ENCODE results near the gene THADA. TPM values are rescaled to one million over a fixed set of nuclear protein-coding genes. Genes with fewer than 3 reads are reported as not detected.
"Not testable (repeated sequence)": the region's sequence is repeated elsewhere in the genome, so short reads cannot be mapped to it uniquely, and the experiment has no call there.

Gene THADA
- total RNA-seq, 1 experiment from 2014 or later, result 23.7 TPM

- no peak for DNase-seq
- Histone ChIP-seq H3K36me3 (replicated peaks; ENCODE audit: control insufficient read depth, insufficient read depth, low read length) (no peaks in the 10 kb centered on the region), H3K27me3 (ENCODE audit: control insufficient read depth, insufficient read depth, low read length) (no peaks in the 10 kb centered on the region), H3K4me3 (ENCODE audit: insufficient read depth, low read depth, low read length) (no peak overlapping the region)
Measured at GRCh38 chr2:43294973-43295603, 300.8 kb downstream of the THADA start.

- Histone ChIP-seq H3K36me3 (replicated peaks; ENCODE audit: control insufficient read depth, insufficient read depth, low read length) (no peaks in the 10 kb centered on the region), H3K4me3 (ENCODE audit: insufficient read depth, low read depth, low read length) (no peak overlapping the region), H3K27me3 (ENCODE audit: control insufficient read depth, insufficient read depth, low read length) (no peaks in the 10 kb centered on the region)
- no peak for DNase-seq
Measured at GRCh38 chr2:43293744-43294695, 301.8 kb downstream of the THADA start.

GRCh38 chr2:43292851-43293743 is 302.7 kb downstream of the THADA start:
- Histone ChIP-seq H3K27me3 (ENCODE audit: control insufficient read depth, insufficient read depth, low read length) (no peaks in the 10 kb centered on the region), H3K36me3 (replicated peaks; ENCODE audit: control insufficient read depth, insufficient read depth, low read length) (no peaks in the 10 kb centered on the region), H3K4me3 (ENCODE audit: insufficient read depth, low read depth, low read length) (no peak overlapping the region)
- no peak for DNase-seq

GRCh38 chr2:43292297-43292696 is 303.5 kb downstream of the THADA start:
- H3K36me3 ChIP-seq (replicated peaks; ENCODE audit: control insufficient read depth, insufficient read depth, low read length), result no peaks in the 10 kb centered on the region
- H3K4me3 ChIP-seq (ENCODE audit: insufficient read depth, low read depth, low read length), result no peak overlapping the region
- no peaks in the 10 kb centered on the region for H3K27me3 ChIP-seq (ENCODE audit: control insufficient read depth, insufficient read depth, low read length)
- no peak for DNase-seq

GRCh38 chr2:43289331-43289730 is 306.5 kb downstream of the THADA start:
- peaks cover 2% of the 10 kb centered on the region for H3K36me3 ChIP-seq (replicated peaks; ENCODE audit: control insufficient read depth, insufficient read depth, low read length)
- no peaks in the 10 kb centered on the region for H3K27me3 ChIP-seq (ENCODE audit: control insufficient read depth, insufficient read depth, low read length)
- H3K4me3 ChIP-seq (ENCODE audit: insufficient read depth, low read depth, low read length), result no peak overlapping the region
- no peak for DNase-seq

GRCh38 chr2:43288417-43289305 is 307.2 kb downstream of the THADA start:
- H3K36me3 ChIP-seq (replicated peaks; ENCODE audit: control insufficient read depth, insufficient read depth, low read length), result peaks cover 2% of the 10 kb centered on the region
- no peak overlapping the region for H3K4me3 ChIP-seq (ENCODE audit: insufficient read depth, low read depth, low read length)
- DNase-seq, result no peak
- H3K27me3 ChIP-seq (ENCODE audit: control insufficient read depth, insufficient read depth, low read length), result no peaks in the 10 kb centered on the region

- peaks cover 2% of the 10 kb centered on the region for H3K36me3 ChIP-seq (replicated peaks; ENCODE audit: control insufficient read depth, insufficient read depth, low read length)
- H3K27me3 ChIP-seq (ENCODE audit: control insufficient read depth, insufficient read depth, low read length), result no peaks in the 10 kb centered on the region
- no peak overlapping the region for H3K4me3 ChIP-seq (ENCODE audit: insufficient read depth, low read depth, low read length)
- no peak for DNase-seq
Measured at GRCh38 chr2:43285987-43286386, 309.9 kb downstream of the THADA start.

GRCh38 chr2:43284967-43285366 is 310.9 kb downstream of the THADA start:
- Histone ChIP-seq H3K27me3 (ENCODE audit: control insufficient read depth, insufficient read depth, low read length) (no peaks in the 10 kb centered on the region), H3K4me3 (ENCODE audit: insufficient read depth, low read depth, low read length) (no peak overlapping the region), H3K36me3 (replicated peaks; ENCODE audit: control insufficient read depth, insufficient read depth, low read length) (peaks cover 2% of the 10 kb centered on the region)
- DNase-seq, result no peak

- not testable (repeated sequence) for H3K27me3 ChIP-seq (ENCODE audit: control insufficient read depth, insufficient read depth, low read length); DNase-seq; H3K36me3 ChIP-seq (replicated peaks; ENCODE audit: control insufficient read depth, insufficient read depth, low read length); H3K4me3 ChIP-seq (ENCODE audit: insufficient read depth, low read depth, low read length)
Measured at GRCh38 chr2:43284347-43284746, 311.5 kb downstream of the THADA start.

- Histone ChIP-seq H3K27me3 (ENCODE audit: control insufficient read depth, insufficient read depth, low read length) (no peaks in the 10 kb centered on the region), H3K4me3 (ENCODE audit: insufficient read depth, low read depth, low read length) (no peak overlapping the region), H3K36me3 (replicated peaks; ENCODE audit: control insufficient read depth, insufficient read depth, low read length) (0 out of 2 replicates have a peak, but pooled peaks cover 1% of the 10 kb centered on the region)
- no peak for DNase-seq
Measured at GRCh38 chr2:43280994-43281393, 314.8 kb downstream of the THADA start.

GRCh38 chr2:43279317-43279840 is 316.5 kb downstream of the THADA start:
- DNase-seq, result no peak
- no peak overlapping the region for H3K4me3 ChIP-seq (ENCODE audit: insufficient read depth, low read depth, low read length)
- H3K36me3 ChIP-seq (replicated peaks; ENCODE audit: control insufficient read depth, insufficient read depth, low read length), result no peaks in the 10 kb centered on the region
- H3K27me3 ChIP-seq (ENCODE audit: control insufficient read depth, insufficient read depth, low read length), result no peaks in the 10 kb centered on the region

- no peak overlapping the region for H3K4me3 ChIP-seq (ENCODE audit: insufficient read depth, low read depth, low read length)
- H3K27me3 ChIP-seq (ENCODE audit: control insufficient read depth, insufficient read depth, low read length), result no peaks in the 10 kb centered on the region
- H3K36me3 ChIP-seq (replicated peaks; ENCODE audit: control insufficient read depth, insufficient read depth, low read length), result no peaks in the 10 kb centered on the region
- DNase-seq, result no peak
Measured at GRCh38 chr2:43278564-43279220, 317.1 kb downstream of the THADA start.

GRCh38 chr2:43276962-43277391 is 318.9 kb downstream of the THADA start:
- Histone ChIP-seq H3K27me3 (ENCODE audit: control insufficient read depth, insufficient read depth, low read length) (no peaks in the 10 kb centered on the region), H3K36me3 (replicated peaks; ENCODE audit: control insufficient read depth, insufficient read depth, low read length) (no peaks in the 10 kb centered on the region), H3K4me3 (ENCODE audit: insufficient read depth, low read depth, low read length) (no peak overlapping the region)
- no peak for DNase-seq

Measured in H7 (cell line).